Muscle of arm (tissue), 14 donors: ENCODE results near the gene BATF2. TPM values are rescaled to one million over a fixed set of nuclear protein-coding genes. Genes with fewer than 3 reads are reported as not detected.
"Not testable (repeated sequence)": the region's sequence is repeated elsewhere in the genome, so short reads cannot be mapped to it uniquely, and the experiment has no call there.

Experiments
- DNase-seq: peaks from one replicate; pipeline ENCODE4 v3.0.0-alpha.2; 2013
- long read RNA-seq, 11 donors: transcript quantifications; one replicate each; lab custom pipeline, GENCODE V29; 2026
- polyA plus RNA-seq, 12 donors: library from polyadenylated mRNA; unstranded; fragments of 120-200 nt; gene quantifications; one replicate each; pipeline ENCODE4 v1.2.1, GENCODE V29; 2013; ENCODE audit not compliant: insufficient read length in 12 of 12

The BATF2 gene
- 1 to 10 TPM in 3 of 12 donors, under 1 TPM in 7, not detected in 2; 0.40 to 1.3 (median 0.79) TPM for polyA plus RNA-seq
- long read RNA-seq, donor 1, transcript BATF2-203 (1 exons, 2,569 nt), result major isoform, 7 of 15 reads
- long read RNA-seq, donor 1, transcript BATF2-201 (3 exons, 2,142 nt), result minor isoform, 6 of 15 reads
- long read RNA-seq, donor 1, partial matches to known transcripts, result 0 of 15 reads
- long read RNA-seq, donor 1, other reads (novel, unspliced or antisense), result 0 of 15 reads
- long read RNA-seq, donor 2, partial matches to known transcripts, result 0 of 1 reads
- long read RNA-seq, donor 2, other reads (novel, unspliced or antisense), result 0 of 1 reads
- long read RNA-seq, donor 3, partial matches to known transcripts, result 0 of 1 reads
- long read RNA-seq, donor 3, other reads (novel, unspliced or antisense), result 0 of 1 reads
- long read RNA-seq, donor 4, result 0 reads
- long read RNA-seq, donor 5, result 0 reads
- long read RNA-seq, donor 6, partial matches to known transcripts, result 0 of 1 reads
- long read RNA-seq, donor 6, other reads (novel, unspliced or antisense), result 0 of 1 reads
- long read RNA-seq, donor 7, result 0 reads
- long read RNA-seq, donor 8, result 0 reads
- long read RNA-seq, donor 9, partial matches to known transcripts, result 0 of 1 reads
- long read RNA-seq, donor 9, other reads (novel, unspliced or antisense), result 0 of 1 reads
- long read RNA-seq, donor 10, partial matches to known transcripts, result 33 of 34 reads
- long read RNA-seq, donor 10, other reads (novel, unspliced or antisense), result 0 of 34 reads
- long read RNA-seq, donor 11, result 0 reads

DNA sequence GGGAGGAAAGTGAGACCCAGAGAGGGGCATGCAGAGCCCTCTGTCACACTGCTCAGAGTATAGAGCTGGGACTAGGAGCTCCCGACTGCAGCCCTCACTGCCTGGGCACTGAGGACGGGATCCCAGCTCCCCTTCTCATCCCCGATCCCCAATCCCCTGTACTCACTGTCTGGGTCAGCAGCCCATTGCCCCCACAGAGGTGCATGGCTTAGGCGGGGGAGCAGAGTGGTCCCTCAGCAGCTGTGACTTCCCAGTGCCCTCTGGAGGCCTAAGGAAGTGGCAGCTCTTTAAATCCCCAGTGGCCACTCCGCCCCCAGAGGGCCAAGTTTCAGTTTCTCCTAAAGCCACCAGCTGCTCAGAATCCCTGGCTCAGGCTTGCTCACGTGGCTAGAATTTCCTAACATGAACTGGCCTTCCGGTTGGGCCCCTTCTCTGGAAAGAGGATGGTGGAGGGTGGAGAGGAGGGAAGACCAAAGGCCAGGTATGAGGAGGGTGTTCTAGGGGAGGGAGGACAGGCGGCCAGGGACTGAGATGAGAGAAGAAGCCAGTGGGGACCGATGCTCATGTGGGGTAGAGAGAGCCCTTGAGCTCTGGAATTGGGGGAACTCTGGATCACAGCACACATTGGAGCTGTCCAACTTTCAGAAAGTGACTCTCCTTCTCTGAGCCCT lies at the start of gene BATF2:
Gene BATF2, minus strand, starts transcription at position 262 of the 671 bp plus-strand sequence. Its CDS starts 57 bp downstream, at position 205.
- no peak for DNase-seq

DNA sequence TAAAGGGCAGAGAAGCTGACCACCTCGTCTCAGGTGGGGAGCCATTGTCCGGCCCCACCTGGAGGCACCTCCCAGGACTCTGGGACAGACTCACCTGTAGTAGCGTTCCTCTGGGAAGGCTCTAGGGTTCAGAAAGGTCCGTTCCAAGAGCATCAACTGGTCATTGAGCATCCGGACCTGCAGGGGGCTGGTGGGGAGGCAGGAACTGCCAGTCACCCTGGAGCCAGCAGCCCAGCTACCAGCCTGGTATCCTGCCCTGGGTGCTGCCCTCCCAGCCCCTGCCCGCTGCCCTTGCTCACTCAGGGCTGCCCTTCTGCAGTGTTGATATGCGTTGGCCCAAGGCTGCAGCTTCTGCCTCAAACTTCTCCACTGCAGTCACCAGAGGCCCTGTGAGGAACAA lies 49.0 kb upstream of the BATF2 start:
- DNase-seq, result no peak

DNA sequence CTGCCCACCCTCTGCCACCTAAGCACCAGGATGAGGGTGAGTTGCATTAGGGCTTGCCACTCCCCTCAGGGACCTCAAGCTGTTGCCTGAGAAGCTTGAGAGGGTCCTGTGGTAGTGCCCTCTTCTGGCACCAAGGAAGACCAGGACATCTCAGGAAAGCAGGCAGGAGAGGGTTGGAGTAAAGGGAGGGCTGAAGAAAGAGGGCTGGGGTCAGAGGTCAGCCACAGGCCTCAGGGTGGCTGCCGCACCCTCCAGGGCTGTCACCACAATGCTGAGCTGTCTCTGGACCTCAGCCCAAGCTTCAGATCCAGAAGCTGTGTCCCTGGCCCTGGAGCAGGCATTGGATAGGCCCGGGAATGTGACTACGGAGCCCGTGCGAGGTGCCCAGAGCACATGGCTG lies 48.3 kb upstream of the BATF2 start:
- DNase-seq, result no peak

DNA sequence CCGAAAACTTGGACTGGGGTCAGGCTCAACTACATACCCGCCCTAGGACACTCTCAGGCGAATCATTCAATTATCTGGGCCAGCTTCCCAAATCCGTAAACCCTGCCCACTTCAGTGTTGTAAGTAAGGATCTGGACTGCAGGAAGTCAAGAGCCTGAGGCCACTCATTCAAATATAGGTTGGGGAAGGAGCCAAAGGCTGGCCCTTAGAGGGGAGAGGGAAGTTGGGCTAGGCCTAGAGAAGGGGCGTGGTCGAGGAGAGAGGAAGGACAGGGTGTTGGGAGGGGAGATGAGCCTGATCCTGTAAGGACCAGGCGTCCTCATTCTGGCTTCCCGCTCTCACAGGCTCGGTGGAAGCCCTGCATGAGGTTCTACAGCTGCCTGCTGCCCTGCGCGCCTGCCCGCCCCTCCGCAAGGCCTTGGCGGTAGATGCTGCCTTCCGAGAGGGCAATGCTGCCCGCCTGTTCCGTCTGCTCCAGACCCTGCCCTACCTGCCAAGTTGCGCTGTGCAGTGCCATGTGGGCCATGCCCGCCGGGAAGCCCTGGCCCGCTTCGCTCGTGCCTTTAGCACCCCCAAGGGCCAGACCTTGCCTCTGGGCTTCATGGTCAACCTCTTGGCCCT lies 47.2 kb upstream of the BATF2 start:
- DNase-seq, result peak; percentile 63

DNA sequence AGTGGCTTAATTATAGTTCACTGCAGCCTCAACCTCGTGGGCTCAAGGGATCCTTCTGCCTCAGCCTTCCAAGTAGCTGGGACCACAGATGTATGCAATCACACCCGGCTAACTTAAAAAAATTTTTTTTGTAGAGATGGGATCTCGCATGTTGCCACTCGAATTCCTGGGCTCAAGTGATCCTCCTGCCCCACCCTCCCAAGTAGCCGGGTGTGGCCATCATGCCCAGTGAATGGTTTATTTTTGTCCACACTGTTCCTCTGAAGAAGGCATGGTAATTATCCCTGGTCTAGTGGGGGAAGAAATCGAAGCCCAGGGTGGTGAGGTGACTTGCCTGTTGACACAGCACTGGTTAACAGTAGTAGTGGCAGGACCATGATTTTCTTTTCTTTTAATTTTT lies 46.1 kb upstream of the BATF2 start:
- DNase-seq, result no peak

GRCh38 chr11:65040847-65041622 lies 44.3 kb upstream of the BATF2 start, which contains the start of gene SAC3D1:
TSS of gene SAC3D1 (plus strand) at chr11:65041210. CDS start at chr11:65041293, 83 bp downstream.
- peak; percentile 90 for DNase-seq

DNA sequence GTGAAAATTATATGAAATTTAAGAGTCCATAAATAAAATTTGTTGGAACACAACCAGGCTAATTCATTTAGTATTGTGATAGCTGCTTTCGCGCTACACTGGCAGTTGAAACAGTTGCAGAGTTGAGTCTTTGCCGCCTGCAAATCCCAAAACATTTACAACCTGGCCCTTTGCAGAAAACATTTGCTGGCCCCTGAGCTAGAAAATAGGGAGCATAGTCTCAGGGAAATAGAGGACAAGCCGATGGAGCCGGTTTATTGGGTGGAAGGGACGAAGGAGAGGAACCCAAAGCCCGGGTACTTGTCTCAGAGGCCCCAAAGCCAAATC lies 43.7 kb upstream of the BATF2 start:
- no peak for DNase-seq

DNA sequence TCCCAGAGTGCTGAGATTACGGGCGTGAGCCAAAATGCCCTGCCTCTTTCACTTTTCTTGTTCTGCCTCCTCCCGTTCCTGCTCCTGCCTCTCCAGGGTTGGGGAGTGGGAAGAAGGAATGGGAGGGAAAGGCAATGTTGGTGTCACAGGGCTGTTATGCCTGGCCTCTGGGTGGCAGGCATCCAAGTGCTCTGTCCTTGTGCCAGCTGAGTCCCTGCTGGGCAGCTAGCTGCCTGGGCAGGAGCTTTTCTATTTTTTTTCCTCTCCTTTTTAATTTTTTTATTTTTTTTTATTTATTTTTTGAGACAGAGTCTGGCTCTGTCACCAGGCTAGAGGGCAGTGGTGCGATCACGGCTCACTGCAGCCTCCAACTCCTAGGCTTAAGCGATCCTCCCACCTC lies 40.2 kb upstream of the BATF2 start:
- no peak for DNase-seq

DNA sequence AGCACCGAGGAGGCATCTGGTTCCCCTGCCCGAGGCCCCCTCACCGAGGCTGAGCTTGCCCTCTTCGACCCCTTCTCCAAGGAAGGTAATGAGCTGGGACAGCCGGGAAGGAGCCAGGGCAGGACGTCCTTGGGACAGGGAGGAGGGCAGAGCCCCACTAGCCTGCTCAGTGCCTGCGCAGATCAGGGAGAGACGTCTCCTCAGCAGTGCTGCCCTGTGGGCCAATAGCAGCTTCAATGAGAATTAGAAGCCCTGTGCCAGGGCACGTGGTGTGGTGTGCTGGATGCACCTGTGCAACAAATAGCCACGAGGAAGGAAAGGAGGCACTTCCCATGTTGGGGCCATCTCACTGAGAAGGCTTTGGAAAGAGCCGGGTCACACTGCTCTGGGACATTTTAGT lies 38.8 kb upstream of the BATF2 start:
- DNase-seq, result no peak

DNA sequence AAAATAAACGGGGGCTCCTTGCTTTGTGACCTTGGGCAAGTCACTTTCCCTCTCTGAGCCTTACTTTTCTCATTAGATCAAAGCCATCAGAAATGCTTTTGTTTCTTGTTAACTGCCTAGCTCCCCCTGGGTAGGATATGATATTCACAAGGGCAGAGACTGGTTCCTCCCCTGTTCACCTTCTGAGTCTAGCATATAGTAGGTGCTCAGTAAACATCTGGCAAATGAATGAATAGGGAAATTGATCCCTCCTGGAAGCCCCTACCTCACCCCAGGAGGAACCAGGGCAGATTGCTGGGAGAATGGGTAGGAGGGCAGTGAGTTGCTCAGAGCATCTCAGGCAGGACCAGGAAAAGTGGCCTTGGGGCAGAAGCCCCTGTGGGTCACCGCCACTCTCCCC lies 37.7 kb upstream of the BATF2 start:
- DNase-seq, result no peak

GRCh38 chr11:65032216-65032615 lies 35.4 kb upstream of the BATF2 start:
- no peak for DNase-seq

DNA sequence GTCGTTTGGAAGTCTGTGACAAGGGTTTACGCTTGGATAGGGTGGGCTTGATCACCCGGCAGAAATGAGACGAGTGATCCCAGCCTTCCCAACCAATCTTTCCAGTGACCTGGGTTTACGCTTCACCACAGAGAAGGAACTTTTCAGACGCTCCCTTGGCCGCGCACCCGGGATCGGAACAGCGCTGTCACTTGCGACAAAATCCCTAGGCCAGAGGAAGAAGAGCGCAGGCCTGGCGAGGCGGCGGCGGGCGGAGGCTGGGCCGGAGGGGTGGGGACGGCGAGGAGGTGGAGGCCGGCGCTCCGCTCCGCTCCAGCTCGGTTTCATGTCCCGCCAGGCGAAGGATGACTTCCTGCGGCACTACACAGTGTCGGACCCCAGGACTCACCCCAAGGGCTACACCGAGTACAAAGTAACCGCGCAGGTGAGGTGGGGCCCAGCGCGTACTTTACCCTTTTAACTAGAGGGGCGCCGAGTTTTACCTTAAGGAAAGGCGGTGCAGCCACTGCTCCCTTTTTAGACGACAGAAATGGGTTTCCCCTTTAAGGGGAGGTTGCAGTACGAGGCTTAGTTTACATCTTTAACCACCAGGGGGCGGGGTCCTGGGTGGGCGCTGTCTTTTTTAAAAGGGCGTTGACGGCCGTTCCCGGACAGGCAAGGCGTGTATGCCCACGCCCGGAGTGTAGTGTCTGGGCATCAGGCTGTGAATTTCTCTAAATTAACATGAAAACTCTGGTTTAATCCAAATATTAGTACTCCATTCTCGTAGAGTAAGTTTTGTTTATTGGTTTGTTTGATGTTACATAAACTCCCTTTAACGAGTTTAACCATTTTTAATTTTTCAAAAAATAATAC lies 30.7 kb upstream of the BATF2 start, which contains the start of gene SNX15:
Gene SNX15, plus strand, starts transcription at position 227 of the 855 bp plus-strand sequence. Its CDS starts 99 bp downstream, at position 326.
- DNase-seq, result peak; percentile 97

- no peak for DNase-seq
Observed at GRCh38 chr11:65026810-65027209, 30.0 kb upstream of the BATF2 start.

DNA sequence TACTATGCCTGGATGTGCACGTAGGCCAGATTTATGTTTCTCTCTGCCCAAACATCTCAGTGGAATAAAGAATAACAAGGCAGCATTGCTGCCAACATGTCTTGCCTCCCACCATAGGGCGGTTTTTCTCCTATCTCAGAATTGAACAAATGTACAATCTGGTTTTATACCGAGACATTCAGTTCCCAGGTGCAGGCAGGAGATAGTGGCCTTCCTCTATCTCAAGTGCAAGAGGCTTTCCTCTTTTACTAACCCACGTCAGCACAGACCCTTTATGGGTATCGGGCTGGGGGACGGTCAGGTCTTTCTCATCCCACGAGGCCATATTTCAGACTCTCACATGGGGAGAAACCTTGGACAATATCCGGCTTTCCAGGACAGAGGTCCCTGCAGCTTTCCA lies 26.7 kb upstream of the BATF2 start:
- not testable (repeated sequence) for DNase-seq

DNA sequence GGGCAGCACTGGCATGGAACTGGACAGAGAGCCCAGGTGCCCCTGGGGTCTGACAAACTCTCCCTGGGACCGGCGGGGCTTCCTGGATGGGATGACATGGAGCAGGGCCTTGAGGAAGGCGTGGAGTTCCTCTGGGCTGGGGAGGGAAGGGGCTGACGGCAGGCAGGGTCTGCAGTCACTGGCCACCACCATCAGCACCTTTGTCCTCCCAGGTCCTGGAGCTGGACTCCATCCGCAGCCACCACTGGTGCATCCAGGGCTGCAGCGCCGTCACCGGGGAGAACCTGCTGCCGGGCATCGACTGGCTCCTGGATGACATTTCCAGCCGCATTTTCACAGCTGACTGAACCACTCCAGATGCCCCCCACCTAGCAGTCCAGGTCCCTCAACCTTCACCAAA lies 24.7 kb upstream of the BATF2 start:
- no peak for DNase-seq

DNA sequence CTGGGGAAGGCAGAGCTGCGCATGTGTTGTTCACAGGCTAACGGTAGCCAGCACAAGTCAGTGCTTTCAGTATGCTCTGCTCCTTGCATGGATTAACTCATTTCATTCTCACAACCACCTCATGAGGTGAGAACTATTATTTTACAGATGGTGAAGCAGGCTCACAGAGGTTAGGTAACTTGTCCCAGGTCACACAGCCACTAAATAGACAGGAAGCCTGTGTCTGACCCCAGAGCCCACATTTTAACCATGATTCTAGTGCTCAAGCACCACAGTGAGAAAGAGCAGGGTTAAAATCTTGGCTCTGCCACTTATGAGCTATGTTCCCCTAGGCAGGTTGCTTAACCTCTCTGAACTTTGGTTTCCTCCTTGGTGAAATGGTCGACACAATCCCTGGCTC lies 24.2 kb upstream of the BATF2 start:
- no peak for DNase-seq

DNA sequence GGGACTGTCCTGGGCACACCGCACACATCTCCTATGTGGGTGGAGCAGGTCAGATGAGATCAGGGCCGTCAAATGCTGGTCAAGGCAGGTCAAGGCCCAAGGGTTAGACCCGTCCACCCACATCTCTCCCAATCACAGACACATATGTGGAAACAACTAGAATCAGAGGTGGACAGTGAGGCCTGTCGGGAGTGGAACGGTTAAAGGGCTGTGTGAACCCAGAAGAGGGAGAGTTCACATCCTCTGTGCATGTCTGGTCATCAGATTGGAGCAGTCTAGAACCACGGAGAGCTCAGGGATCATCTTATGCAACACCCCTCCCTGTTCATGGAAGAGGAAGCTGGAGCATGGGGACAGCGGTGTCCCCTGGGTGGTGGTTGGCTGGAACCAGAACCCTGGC lies 23.1 kb upstream of the BATF2 start:
- no peak for DNase-seq

- no peak for DNase-seq
Observed at GRCh38 chr11:65017937-65018336, 21.2 kb upstream of the BATF2 start.

DNA sequence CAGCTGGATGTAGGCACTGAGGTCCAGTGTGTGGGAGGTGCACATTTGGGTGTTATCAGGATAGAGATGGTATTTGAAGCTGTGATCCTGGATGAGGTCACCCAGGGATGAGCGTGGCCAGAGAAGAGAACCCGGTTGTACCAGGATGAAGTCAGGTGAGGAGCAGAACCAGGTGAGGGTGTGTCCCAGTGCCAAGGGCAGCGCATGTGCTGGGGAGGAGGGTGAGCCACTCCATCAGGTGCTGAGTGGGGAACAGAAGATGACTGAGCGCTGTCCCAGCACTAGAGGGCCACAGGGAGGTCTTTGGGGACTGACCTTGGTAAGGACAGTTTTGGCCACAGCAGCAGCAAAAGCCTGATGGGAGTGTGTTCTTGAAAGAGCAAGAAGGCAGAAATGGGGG lies 19.9 kb upstream of the BATF2 start:
- DNase-seq, result no peak

- no peak for DNase-seq
Observed at GRCh38 chr11:65014726-65015227, 18.0 kb upstream of the BATF2 start.
